Measurements from ENCODE around the gene SAMSN1. TPM values are rescaled to one million over a fixed set of nuclear protein-coding genes. Genes with fewer than 3 reads are reported as not detected.

SAMSN1 gene
- total and polyA plus RNA-seq, 11 donors: 0.44 to 21.2 (median 1.4) TPM

- H3K27ac ChIP-seq: no peak overlapping the region
- peaks cover 0 to 34% (median 0%) of the 10 kb centered on the region in 12 donors for H3K4me1 ChIP-seq
- no peak overlapping the region for H3K4me3 ChIP-seq
- intact Hi-C loops (cut with DNase I): no loop called here
- H3K36me3 ChIP-seq: no peaks in the 10 kb centered on the region
- TF ChIP-seq POLR2A (IDR thresholded peaks at IDR 0.05) (no peak), CTCF (IDR thresholded peaks at IDR 0.05) (no peak)
- DNase-seq (no peak), ATAC-seq (no peak)
- H3K27me3 ChIP-seq: no peaks in the 10 kb centered on the region
- H3K9me3 ChIP-seq: no peaks in the 10 kb centered on the region
Measured at GRCh38 chr21:14587266-14587665, 41.2 kb upstream of the SAMSN1 start.

GRCh38 chr21:14585122-14585521 is 39.0 kb upstream of the SAMSN1 start:
- TF ChIP-seq CTCF (IDR thresholded peaks at IDR 0.05) (no peak), POLR2A (IDR thresholded peaks at IDR 0.05) (no peak)
- intact Hi-C loops (cut with DNase I): no loop called here
- H3K36me3 ChIP-seq: no peaks in the 10 kb centered on the region
- no peak overlapping the region for H3K27ac ChIP-seq
- no peak overlapping the region for H3K4me3 ChIP-seq
- WGBS, 4 donors: 29 to 50% (median 39%) methylated on average over 1 of the region's 1 CpG
- H3K27me3 ChIP-seq: no peaks in the 10 kb centered on the region
- H3K4me1 ChIP-seq: peaks cover 0 to 12% (median 0%) of the 10 kb centered on the region in 12 donors
- DNase-seq (no peak), ATAC-seq (no peak)
- H3K9me3 ChIP-seq: no peaks in the 10 kb centered on the region

- Histone ChIP-seq H3K36me3 (no peaks in the 10 kb centered on the region), H3K9me3 (no peaks in the 10 kb centered on the region), H3K27ac (no peak overlapping the region), H3K4me1 (peaks cover 0 to 11% (median 0%) of the 10 kb centered on the region in 12 donors), H3K4me3 (no peak overlapping the region), H3K27me3 (no peaks in the 10 kb centered on the region)
- DNase-seq (no peak), ATAC-seq (no peak)
- TF ChIP-seq POLR2A (IDR thresholded peaks at IDR 0.05) (no peak), CTCF (IDR thresholded peaks at IDR 0.05) (no peak)
- WGBS, 4 donors: 42 to 66% (median 50%) methylated on average over 2 of the region's 2 CpGs
- intact Hi-C loops (cut with DNase I): no loop called here
Measured at GRCh38 chr21:14584357-14585095, 38.4 kb upstream of the SAMSN1 start.

- Histone ChIP-seq H3K4me3 (no peak overlapping the region), H3K36me3 (no peaks in the 10 kb centered on the region), H3K4me1 (peaks cover 0 to 11% (median 0%) of the 10 kb centered on the region in 12 donors), H3K9me3 (no peaks in the 10 kb centered on the region), H3K27ac (no peak overlapping the region), H3K27me3 (no peaks in the 10 kb centered on the region)
- WGBS, 4 donors: 92 to 94% (median 92%) methylated on average over 4 of the region's 4 CpGs
- DNase-seq: no peak
- TF ChIP-seq CTCF (IDR thresholded peaks at IDR 0.05) (no peak), POLR2A (IDR thresholded peaks at IDR 0.05) (no peak)
- no peak for ATAC-seq
- intact Hi-C loops (cut with DNase I): no loop called here
Measured at GRCh38 chr21:14583629-14584255, 37.6 kb upstream of the SAMSN1 start.

Measured in heart left ventricle (tissue), 16 donors.